Esophagus squamous epithelium (tissue), 4 donors: ENCODE measurements around the gene ZEB1.

ENCODE experiments used
- POLR2A ChIP-seq, 4 donors: fragments of 450-650 bp; IDR thresholded peaks; one replicate each; pipeline ENCODE4 v1.6.1; 2017; ENCODE audit warnings: antibody characterized with exemption in 4 of 4, mild to moderate bottlenecking in 4 of 4, moderate library complexity in 3 of 4
- TF ChIP-seq, protein P1 (sequence below), 6 experiments: fragments of 450-650 bp in 4 of 6; fragments of 200-600 bp in 2 of 6; sonication (generic) in 2 of 6; IDR thresholded peaks; one replicate each; pipeline ENCODE4 v1.5.1; 2016 to 2019; ENCODE audit warnings: antibody characterized with exemption in 6 of 6, mild to moderate bottlenecking in 4 of 6, moderate library complexity in 4 of 6

DNA sequence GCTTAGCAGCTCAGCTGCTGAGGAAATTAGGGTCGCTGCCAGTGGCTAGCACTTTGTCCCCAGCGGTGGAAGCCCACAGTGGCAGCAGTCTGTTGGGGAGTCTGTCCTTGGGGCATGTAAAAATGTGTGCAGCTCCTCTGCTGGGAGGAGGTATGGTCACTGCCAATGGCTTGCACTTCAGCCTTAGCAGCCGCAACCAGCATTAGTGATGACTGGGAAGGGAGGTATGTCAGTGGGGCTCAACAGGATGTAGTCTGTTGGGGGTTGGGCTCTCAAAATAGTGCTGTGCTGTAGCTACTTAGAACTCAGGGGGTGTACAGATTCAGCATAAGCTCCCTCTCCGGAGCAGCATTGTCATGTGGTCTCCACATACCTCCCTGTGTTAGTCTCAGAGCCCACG is 189.9 kb downstream of the ZEB1 start:
- TF ChIP-seq, protein P1, sequence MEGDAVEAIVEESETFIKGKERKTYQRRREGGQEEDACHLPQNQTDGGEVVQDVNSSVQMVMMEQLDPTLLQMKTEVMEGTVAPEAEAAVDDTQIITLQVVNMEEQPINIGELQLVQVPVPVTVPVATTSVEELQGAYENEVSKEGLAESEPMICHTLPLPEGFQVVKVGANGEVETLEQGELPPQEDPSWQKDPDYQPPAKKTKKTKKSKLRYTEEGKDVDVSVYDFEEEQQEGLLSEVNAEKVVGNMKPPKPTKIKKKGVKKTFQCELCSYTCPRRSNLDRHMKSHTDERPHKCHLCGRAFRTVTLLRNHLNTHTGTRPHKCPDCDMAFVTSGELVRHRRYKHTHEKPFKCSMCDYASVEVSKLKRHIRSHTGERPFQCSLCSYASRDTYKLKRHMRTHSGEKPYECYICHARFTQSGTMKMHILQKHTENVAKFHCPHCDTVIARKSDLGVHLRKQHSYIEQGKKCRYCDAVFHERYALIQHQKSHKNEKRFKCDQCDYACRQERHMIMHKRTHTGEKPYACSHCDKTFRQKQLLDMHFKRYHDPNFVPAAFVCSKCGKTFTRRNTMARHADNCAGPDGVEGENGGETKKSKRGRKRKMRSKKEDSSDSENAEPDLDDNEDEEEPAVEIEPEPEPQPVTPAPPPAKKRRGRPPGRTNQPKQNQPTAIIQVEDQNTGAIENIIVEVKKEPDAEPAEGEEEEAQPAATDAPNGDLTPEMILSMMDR (IDR thresholded peaks at IDR 0.05) = no peak
- TF ChIP-seq POLR2A (IDR thresholded peaks at IDR 0.05) = no peak
